Keratinocyte (primary cell): Measurements from ENCODE around the gene ARHGDIB.

Experiments used
- CTCF ChIP-seq, 3 experiments: IDR thresholded peaks in 1 of 3; conservative IDR thresholded peaks in 1 of 3; optimal IDR thresholded peaks in 1 of 3; 2 replicates in 2 of 3; 3 replicates in 1 of 3; pipeline versions ENCODE3 to v1.5.1; 2011; ENCODE audit warnings: low read length in 3 of 3, mild to moderate bottlenecking in 3 of 3, moderate library complexity in 2 of 3, control low read depth in 1 of 3, inconsistent platforms in 1 of 3; ENCODE audit not compliant: insufficient read depth in 2 of 3; ENCODE audit errors: extremely low read depth in 1 of 3
- EZH2 ChIP-seq: IDR thresholded peaks from one replicate; pipeline ENCODE4 v1.6.1; 2012; ENCODE audit warnings: inconsistent platforms, mild to moderate bottlenecking, low read length, moderate library complexity

- TF ChIP-seq CTCF (optimal IDR thresholded peaks at IDR 0.05 in 1 of 3, IDR thresholded peaks at IDR 0.05 in 1 of 3, conservative IDR thresholded peaks at IDR 0.05 in 1 of 3; ENCODE audit: extremely low read depth in 1 of 3, insufficient read depth in 2 of 3, low read length in 3 of 3) (no peak), EZH2 (no peak)
These were observed 3.8 kb upstream of the ARHGDIB start for GRCh38 chr12:14965221-14965620.
